Raji (cell line): ENCODE results near the gene ZNF232.

ENCODE experiments used
- POLR2A ChIP-seq: IDR thresholded peaks from 2 replicates; pipeline ENCODE4 v1.6.1; 2011; ENCODE audit warnings: low read depth, low read length, control low read depth; ENCODE audit not compliant: insufficient read depth

ZNF232 gene

GRCh38 chr17:5065227-5065744 lies 46.4 kb downstream of the ZNF232 start:
- no peak for TF ChIP-seq POLR2A
